Measurements from ENCODE around the gene LATS2.

LATS2 gene

GRCh38 chr13:21061029-21061763 lies at the start of gene LATS2:
TSS of gene LATS2 (minus strand) at chr13:21061586. CDS start at chr13:21046026, 15,560 bp downstream.
- in situ Hi-C loops (cut with MboI; ENCODE audit: low sequenced_read_pairs) = no loop called here

- in situ Hi-C loops (cut with MboI; ENCODE audit: low sequenced_read_pairs) = no loop called here
These were observed 47.8 kb upstream of the LATS2 start for GRCh38 chr13:21109168-21109567.

GRCh38 chr13:21106089-21106488 lies 44.7 kb upstream of the LATS2 start:
- in situ Hi-C loops (cut with MboI; ENCODE audit: low sequenced_read_pairs) = no loop called here

GRCh38 chr13:21104199-21105019 lies 43.0 kb upstream of the LATS2 start:
- in situ Hi-C loops (cut with MboI; ENCODE audit: low sequenced_read_pairs) = no loop called here

- in situ Hi-C loops (cut with MboI; ENCODE audit: low sequenced_read_pairs) = no loop called here
These were observed 40.6 kb upstream of the LATS2 start for GRCh38 chr13:21101865-21102576.

GRCh38 chr13:21100994-21101757 lies 39.8 kb upstream of the LATS2 start:
- in situ Hi-C loops (cut with MboI; ENCODE audit: low sequenced_read_pairs) = no loop called here

- in situ Hi-C loops (cut with MboI; ENCODE audit: low sequenced_read_pairs) = no loop called here
These were observed 38.8 kb upstream of the LATS2 start for GRCh38 chr13:21100211-21100610.

- in situ Hi-C loops (cut with MboI; ENCODE audit: low sequenced_read_pairs) = no loop called here
These were observed 33.9 kb upstream of the LATS2 start for GRCh38 chr13:21095311-21095710.

GRCh38 chr13:21089830-21090229 lies 28.4 kb upstream of the LATS2 start:
- in situ Hi-C loops (cut with MboI; ENCODE audit: low sequenced_read_pairs) = no loop called here

- in situ Hi-C loops (cut with MboI; ENCODE audit: low sequenced_read_pairs) = no loop called here
These were observed 27.1 kb upstream of the LATS2 start for GRCh38 chr13:21088534-21088933.

GRCh38 chr13:21086929-21087328 lies 25.5 kb upstream of the LATS2 start:
- in situ Hi-C loops (cut with MboI; ENCODE audit: low sequenced_read_pairs) = no loop called here

- in situ Hi-C loops (cut with MboI; ENCODE audit: low sequenced_read_pairs) = no loop called here
These were observed 20.5 kb upstream of the LATS2 start for GRCh38 chr13:21081926-21082325.

- in situ Hi-C loops (cut with MboI; ENCODE audit: low sequenced_read_pairs) = no loop called here
These were observed 19.2 kb upstream of the LATS2 start for GRCh38 chr13:21080593-21080891.

- in situ Hi-C loops (cut with MboI; ENCODE audit: low sequenced_read_pairs) = no loop called here
These were observed 18.6 kb upstream of the LATS2 start for GRCh38 chr13:21079761-21080592.

- in situ Hi-C loops (cut with MboI; ENCODE audit: low sequenced_read_pairs) = no loop called here
These were observed 17.8 kb upstream of the LATS2 start for GRCh38 chr13:21079221-21079620.

GRCh38 chr13:21078501-21078900 lies 17.1 kb upstream of the LATS2 start:
- in situ Hi-C loops (cut with MboI; ENCODE audit: low sequenced_read_pairs) = no loop called here

GRCh38 chr13:21077788-21078353 lies 16.5 kb upstream of the LATS2 start:
- in situ Hi-C loops (cut with MboI; ENCODE audit: low sequenced_read_pairs) = no loop called here

GRCh38 chr13:21077076-21077787 lies 15.8 kb upstream of the LATS2 start:
- in situ Hi-C loops (cut with MboI; ENCODE audit: low sequenced_read_pairs) = no loop called here

GRCh38 chr13:21076253-21076652 lies 14.9 kb upstream of the LATS2 start:
- in situ Hi-C loops (cut with MboI; ENCODE audit: low sequenced_read_pairs) = no loop called here
